HPDE6-E6E7 (cell line): ENCODE measurements around the gene RAB5A.
A peak's percentile ranks its signal among the peaks of the same experiment; 100 is the strongest.
"Not testable (repeated sequence)": the region's sequence is repeated elsewhere in the genome, so short reads cannot be mapped to it uniquely, and the experiment has no call there.

Experiments
- DNase-seq: peaks from one replicate; pipeline ENCODE4 v3.0.0; 2011; ENCODE audit warnings: missing footprints; ENCODE audit errors: extremely low spot score

The RAB5A gene, protein sequence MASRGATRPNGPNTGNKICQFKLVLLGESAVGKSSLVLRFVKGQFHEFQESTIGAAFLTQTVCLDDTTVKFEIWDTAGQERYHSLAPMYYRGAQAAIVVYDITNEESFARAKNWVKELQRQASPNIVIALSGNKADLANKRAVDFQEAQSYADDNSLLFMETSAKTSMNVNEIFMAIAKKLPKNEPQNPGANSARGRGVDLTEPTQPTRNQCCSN

DNA sequence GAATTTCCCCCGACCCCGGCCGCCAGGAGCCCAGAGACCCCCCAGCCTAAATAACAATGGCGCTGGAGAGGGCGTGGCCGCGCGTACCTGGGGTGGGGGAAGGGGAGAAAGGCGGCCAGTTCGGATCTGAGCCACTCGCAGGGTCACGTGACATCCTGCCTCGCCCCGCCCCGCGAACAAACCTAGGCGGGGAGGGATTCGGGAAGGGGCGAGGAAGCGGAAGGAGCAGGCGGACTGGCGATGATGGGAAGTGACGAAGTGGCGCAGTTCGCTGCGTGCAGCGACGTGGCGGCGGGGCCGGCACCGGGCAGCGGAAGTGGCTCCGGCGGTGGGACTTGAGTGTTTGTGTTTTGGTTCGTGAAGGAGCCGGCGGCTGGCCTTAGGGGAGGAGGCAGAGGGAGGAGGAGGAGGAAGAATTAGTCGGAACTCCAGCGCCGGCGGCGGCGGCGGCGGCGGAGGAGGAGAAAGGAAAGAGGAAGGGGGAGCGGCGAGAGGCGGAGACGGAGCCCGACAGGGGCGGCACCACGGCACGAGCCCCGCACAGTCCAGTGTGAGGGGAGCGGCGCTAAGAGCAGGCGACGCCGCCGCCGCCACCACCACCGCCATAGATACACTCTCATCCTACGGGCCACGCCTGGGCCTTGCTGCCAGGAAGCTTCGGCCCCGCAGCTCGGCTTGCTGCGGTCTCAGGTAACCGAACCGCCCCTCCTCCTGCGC, at the start of gene RAB5A:
Gene RAB5A, plus strand, starts transcription at position 266 of the 717 bp plus-strand sequence. CDS start 3,802 bp downstream, outside the sequence.
- DNase-seq = peak; percentile 56

DNA sequence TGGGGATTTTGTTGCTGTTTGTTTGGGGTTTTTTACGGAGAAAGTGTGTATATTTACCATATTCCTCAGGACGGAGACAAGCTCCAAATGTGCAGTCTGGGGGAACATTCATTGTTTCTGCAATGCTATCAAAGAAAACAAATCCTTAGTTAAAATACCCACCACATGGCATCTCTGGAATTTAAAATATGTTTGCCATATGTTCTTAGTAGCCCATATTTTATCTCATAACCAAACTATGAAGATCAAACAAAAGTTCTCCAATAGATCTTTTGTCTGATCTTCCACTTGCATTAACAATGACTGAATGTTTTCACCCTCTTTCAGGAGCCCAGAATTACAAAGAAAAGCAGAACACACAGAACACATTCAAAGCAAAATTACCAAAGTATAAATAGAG, 48.2 kb upstream of the RAB5A start:
- DNase-seq = no peak

DNA sequence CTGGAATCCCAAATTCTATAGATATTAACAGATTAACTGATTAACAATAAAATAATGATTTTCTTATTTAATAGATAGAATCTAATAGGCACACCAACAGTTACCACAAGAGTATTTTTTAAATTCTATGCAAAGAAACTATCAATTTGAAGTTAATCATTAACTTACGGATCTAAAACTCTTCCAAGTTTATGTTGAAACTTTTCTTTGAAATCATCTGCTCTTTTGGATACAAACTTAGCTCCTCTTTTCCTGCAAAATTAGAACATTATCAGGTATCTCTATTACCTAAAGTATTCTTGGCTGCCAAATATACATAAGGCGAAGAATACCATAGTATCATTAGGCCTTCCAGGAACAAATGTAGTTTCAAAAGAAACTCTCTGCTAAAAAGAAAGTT, 47.6 kb upstream of the RAB5A start:
- DNase-seq = no peak

DNA sequence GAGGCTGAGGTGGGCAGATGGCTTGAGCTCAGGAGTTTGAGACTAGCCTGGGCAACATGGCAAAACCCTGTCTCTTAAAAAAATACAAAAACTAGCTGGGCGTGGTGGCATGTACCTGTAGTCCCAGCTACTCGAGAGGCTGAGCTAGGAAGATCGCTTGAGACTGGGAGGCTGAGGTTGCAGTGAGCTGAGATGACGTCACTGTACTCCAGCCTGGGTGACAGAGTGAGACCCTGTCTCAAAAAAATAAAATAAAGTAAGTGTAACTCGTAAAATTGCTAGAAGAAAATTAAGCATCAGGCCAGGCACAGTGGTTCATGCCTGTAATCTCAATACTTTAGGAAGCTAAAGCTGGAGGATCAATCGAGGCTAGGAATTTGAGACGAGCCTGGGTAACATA, 47.1 kb upstream of the RAB5A start:
- DNase-seq = not testable (repeated sequence)

DNA sequence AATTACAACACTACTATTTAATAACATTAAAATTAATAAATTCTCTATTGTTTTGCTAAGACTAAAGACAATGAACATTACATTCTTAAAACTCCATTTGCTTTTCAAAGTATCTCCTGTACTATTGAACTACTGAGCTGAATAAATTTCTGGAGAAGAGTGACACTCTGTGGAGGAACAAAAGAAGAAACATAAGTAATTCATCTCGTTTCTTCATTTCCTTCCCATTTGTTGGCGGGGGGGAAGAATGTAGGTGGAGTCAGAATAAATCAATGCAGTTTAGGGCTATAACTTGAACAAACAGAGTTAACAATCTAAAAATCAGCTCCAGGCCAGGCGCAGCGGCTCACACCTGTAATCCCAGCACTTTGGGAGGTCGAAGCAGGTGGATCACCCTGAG, 45.6 kb upstream of the RAB5A start:
- DNase-seq = no peak

DNA sequence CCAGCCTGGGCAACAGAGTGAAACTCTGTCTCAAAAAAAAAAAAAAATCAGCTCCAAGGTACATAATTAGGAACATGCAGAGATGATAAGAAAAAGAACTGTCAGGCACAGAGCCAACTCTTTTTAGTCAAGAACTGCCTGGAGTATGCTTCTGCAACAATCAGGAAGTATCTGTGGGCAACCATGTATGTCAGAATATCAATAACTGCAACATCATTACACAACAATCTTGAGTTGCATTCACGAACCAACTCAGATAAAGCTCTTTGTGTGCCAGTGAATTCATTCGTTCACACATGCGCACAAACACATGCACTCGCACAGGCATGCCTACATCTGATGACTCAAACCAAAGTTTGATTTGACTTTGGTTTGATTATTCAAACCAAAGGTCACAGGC, 45.0 kb upstream of the RAB5A start:
- no peak for DNase-seq

DNA sequence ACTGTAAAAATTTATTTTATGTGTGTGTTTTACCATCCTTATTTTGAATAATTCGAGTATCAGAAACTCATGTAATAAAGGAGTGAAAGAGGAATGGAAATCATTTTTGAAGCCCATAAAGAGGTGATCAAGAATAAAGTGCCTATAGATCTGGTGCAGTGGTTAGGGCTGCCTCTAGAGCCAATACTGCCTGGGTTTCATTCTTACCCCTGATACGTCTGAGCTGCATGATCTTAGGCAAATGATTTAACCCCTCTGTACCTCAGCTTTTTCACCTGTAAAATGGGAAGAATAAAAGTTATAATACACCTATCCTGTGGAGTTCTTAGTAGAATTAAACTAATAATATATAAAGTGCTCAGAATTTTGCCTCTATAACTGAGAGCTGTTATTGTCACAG, 43.2 kb upstream of the RAB5A start:
- no peak for DNase-seq

DNA sequence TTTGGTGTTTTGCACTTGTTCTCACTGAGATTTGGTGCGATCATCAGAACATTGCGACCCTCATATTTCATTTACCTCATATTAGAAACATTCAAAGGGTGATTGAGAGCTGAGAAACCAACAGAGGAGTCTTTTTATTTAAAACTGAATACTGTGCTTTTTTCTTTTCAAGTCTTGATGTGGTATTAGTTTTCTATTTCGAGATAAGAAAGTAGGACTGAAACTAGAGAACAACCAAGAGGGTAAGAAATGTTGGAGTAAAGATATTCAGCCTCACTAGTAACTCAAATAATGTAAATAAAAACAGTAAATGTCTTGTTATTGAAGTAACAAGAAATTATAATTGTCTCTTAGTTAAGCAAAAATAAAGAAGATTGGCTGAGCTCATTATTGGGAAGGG, 39.4 kb upstream of the RAB5A start:
- no peak for DNase-seq

DNA sequence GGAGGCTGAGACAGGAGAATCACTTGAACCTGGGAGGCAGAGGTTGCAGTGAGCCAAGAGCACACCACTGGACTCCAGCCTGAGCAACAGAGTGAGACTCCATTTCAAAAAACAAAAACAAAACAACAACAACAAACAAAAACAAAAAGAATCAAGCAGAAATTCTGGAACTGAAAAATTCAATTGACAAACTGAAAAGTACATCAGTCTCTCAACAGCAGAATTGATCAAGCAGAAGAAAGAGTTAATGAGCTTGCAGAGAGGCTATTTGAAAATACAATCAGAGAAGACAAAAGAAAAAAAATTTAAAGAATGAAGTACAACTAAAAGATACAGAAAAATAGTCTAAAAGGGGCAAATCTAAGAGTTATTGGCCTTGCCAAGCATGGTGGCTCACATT, 35.4 kb upstream of the RAB5A start:
- DNase-seq = no peak

DNA sequence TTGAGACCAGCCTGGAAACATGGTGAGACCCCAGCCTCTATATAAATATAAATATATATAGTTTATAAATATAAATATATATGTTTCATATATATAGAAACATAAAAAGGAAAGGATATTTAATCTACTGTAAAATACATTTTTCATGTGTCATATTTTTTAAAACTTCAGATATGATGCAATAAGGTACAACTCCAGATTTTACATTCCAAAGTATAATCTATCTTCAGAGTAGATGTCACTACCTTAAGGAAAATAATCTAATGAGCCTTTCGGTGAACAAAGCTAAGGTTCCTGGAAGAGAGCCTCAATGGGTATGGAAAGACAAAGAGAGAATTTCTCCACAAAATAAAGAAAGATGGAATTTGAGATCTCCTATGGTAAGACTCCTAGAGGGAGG, 29.7 kb upstream of the RAB5A start:
- DNase-seq = no peak

DNA sequence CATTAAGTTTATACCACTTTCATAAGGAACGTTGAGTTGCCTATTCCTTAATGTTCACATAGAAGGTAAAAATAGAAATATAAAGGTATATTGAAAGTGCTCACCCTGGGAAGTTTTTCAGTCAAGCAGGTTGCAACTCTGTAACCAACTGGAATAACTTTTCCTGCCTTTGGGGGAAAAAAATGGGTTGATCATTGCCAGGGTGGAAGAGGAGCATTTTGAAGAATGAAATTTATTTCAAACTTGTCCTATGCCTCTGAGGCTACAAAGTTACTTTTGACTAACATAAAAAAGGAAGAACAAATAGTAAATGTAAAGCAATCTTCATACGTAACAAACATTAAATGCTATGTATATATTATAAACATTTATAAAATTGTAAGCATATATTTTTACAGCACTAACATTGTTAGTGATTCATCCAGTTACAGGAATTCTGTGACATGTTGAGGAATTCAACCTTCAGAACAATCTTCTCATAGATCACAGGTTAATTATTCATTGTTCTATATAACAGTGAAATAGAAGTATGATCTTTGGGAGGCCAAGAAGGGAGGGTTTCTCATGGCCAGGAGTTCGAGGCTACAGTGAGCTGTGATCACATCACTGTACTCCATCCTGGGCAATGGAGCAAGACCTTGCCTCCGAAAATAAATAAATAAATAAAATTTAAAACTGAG, 26.4 kb upstream of the RAB5A start:
- DNase-seq = no peak

DNA sequence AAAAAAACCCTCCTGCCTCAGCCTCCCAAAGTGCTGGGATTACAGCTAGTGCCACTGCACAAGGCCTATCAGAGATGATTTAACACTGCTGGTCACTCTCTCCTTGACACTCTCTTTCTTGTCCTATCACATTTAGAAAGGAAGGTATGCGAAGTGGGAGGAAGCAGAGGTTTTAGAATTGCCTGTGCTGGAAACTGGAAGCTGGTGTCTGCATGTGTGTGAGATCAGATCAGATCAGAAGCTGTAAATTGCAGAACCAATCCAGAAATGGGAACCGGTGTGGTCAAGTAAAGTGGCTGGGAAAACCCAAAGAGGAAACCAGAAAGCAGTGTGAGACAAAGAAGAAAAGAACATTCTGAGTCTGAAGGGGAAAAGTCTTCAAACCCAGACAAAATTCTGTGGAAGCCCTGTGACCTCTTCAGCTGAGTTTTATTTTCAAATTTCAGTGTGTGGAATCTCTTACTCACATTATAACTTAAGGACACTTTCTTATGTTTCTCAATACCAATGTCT, 15.7 kb upstream of the RAB5A start:
- no peak for DNase-seq

DNA sequence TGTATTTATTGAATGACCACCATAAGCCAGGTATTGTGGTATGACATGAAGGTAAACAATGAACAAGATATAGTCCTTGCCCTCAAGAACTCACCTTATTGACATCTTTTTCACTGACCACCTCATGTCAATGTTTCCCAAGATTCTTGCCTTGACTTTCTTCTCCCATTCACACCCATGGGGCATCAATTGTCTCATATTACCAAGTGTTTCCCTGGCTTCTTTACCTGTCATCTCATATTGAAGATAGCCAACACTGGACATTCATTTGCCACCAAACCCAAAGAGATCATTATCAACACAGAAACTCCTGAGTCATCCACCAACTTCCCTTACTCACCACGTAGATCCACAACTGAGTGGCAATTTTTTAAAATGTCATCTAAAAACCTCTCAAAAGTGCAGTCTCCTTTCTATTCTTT, 15.1 kb upstream of the RAB5A start:
- no peak for DNase-seq

DNA sequence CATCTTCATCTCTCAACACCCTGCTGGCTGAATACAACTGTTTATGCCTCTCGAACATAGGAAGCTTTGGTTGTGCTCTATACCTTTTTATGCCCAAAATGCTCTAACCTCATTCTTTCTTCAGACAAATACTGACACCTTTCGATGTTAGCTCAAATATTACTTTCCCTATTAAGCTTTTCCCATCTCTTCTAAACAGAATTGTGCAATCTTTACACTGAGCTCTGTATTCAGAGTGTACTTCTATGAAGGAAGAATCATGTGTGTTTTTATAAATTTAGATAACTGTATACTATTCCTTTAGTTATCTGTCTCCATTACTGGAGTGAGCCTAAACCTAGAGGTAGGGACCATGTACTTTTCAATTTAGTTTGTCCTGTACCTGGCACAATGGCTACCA, 14.5 kb upstream of the RAB5A start:
- DNase-seq = no peak

DNA sequence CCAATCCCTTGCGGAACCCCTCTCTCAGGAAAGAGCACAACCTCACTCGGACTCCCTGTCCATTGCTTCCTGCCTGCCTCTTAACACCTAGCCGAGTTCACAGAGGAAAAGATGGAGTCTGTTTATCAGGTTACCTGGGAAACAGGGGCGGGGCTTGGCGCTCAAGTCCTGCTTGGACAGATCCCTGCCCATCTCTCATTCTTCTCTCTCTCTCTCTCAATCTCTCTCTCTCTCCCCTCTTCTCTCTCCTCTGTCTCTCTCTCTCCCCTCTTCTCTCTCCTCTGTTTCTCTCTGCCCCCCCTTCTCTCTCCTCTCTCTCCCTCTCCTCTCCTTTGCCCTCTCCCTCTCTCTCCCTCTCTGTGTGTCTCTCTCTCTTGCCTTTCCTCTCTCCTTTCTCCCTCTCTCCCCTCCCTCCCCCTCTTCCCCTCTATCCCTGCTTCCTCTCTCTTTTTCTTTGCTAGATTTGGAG, 12.8 kb upstream of the RAB5A start, which contains the start of gene EFHB:
Gene EFHB, minus strand, starts transcription at position 120 of the 469 bp plus-strand sequence. CDS start 199 bp downstream, outside the sequence.
- DNase-seq = peak; percentile 3

DNA sequence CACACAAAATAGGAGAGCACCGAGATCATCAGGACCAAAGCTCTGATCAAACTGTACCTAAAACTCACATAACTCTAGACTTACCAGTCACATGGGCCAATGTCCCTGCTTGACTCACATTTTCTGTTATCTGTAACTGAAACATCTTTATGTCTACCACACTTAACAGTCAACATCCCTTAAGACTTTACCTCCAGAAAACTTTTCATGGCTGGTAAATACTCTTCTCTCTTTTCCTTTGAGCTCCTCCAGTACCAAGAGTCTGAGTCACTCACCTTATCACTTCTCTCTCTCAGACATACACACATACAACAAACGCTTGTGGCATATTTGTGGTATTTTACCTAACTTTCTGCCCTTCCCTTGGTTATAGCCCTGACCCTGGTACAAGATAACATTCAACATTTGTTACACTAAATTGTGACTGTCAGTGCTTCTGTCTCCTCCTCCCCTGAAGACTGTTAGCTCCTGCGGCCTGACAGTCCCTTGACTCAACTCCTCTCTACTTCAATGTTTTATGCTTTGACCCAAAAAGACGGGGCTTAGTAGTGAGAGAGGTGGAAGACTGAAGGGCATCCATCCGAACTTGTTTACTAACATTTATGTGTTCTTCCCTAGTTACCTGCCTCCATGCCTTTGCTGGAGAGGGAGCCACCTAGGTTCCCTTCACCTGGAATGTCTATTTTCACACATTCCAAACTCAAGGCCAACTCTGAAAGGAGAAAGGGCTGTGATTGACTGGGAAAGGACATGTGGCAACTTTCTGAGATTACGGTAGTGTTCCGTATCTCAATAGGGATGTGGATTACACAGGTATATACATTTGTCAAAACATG, 9.2 kb upstream of the RAB5A start:
- DNase-seq = no peak

DNA sequence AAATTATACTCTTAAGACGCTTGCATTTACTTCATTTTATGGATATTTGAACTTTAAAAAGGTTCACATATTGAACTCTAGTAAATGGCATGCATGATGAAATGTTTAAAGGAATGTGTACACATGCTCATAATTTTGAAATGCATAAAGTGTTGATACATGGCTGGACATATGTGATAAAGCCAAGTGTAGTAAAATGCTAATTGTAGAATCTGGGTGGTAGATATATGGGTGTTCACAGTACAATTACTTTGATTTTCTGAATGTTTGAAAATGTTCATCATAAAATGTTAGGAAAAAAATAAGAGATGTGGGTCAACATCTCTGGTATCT, 8.6 kb upstream of the RAB5A start:
- DNase-seq = no peak

DNA sequence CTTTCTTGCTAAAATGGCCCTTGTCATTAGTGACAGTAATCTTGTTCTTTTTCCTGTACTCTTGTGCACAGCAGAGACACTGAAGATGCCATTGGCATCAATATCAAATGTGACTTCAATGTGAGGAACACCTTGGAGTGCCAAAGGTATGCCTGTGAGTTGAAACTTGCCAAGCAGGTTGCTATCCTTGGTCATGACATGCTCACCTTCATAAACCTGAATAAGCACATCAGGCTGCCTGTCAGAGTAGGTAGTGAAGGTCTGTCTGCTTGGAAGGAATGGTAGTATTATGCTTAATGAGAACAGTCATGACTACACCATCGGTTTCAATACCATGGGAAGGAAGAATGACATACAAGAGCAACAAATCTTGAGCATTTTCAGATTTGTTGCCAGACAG, 6.3 kb upstream of the RAB5A start:
- no peak for DNase-seq

DNA sequence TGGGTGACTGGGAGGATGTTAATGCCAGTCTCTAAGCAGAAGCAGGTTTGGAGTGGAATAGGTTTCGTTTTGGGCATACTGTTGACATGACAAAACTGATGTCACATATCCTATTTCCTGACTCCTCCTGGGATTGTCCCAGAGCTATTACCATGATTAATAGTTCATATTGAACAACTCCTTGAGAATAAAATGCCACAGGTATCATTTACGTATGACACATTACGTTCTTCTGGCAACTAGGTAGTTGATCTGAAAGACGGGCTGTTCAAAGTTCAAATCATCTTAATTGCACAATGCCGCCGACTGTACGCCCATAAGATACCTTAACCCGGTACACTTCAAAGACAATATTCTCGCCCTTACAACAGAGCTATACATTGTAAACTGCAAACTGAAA, 1.4 kb upstream of the RAB5A start:
- DNase-seq = no peak

DNA sequence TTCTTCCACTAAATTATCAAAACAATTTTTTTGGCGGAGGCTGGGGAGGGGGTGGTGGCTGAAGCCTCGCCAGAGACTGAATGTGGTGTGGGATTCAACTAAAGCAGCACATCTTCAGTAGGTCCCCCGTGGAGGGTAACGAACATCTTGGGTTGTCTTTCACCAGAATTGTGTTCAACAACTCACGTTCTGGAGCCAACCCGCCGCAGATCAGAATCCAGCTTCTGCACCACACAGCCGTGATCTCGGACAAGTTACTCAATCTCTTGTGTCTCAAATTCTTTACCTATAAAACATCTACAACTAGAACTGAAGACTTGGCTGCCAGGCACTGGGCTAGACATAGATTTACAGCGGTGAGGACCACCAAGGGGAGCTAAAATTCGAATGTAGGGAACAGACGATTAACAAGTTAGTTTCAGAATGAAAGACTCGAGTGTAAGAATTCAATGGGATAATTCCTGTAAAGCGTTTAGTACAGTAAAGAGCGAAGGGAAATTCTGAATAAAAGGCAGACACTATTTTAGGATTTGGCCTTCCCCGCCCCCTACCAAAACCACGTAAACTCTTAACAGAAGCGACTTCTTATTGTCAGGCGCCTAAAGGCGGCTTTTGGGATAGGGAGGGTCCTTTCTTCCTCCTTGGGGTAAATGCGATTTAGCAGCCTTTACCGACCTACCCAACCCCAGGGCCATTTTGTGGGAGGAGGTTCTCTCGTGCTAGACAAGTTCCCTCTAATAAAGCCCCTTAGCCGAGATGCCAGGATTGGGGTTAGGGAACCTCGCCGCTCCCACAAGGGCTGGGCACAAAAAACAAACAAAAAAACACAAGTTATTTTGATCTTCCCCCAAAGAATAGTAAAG, 697 bp upstream of the RAB5A start:
- peak; percentile 0 for DNase-seq
